HepG2 (cell line): Measurements from ENCODE around the gene HES2. TPM values are rescaled to one million over a fixed set of nuclear protein-coding genes. Genes with fewer than 3 reads are reported as not detected.

Experiments used
- BCL6 ChIP-seq: IDR thresholded peaks from 2 replicates; pipeline ENCODE4 v1.6.1; 2016; ENCODE audit warnings: missing genetic modification reagents, missing compliant biosample characterization
- BRD4 ChIP-seq: sonication (generic); formaldehyde crosslinking; IDR thresholded peaks from 2 replicates; pipeline ENCODE4 v1.4.0; 2020; ENCODE audit warnings: missing genetic modification reagents
- CBX2 ChIP-seq, 2 experiments: fragments of 200-600 bp in 1 of 2; sonication (generic); formaldehyde crosslinking in 1 of 2; IDR thresholded peaks; 2 replicates each; pipeline versions ENCODE4 v1.7.0 to v1.8.1; 2018 to 2022; ENCODE audit warnings: low read depth in 2 of 2, low read length in 1 of 2, mild to moderate bottlenecking in 1 of 2, missing genetic modification reagents in 1 of 2
- FOXC1 ChIP-seq: sonication (generic); formaldehyde crosslinking; IDR thresholded peaks from 2 replicates; pipeline ENCODE4 v1.8.0; 2022; ENCODE audit warnings: mild to moderate bottlenecking, missing genetic modification reagents, borderline replicate concordance
- FOXK1 ChIP-seq: sonication (generic); formaldehyde crosslinking; IDR thresholded peaks from 2 replicates; pipeline ENCODE4 v1.4.0; 2020; ENCODE audit warnings: low read depth, missing genetic modification reagents, borderline replicate concordance
- IRF2 ChIP-seq: IDR thresholded peaks from 2 replicates; pipeline ENCODE4 v1.6.1; 2018; ENCODE audit warnings: missing genetic modification reagents, missing compliant biosample characterization
- MTF1 ChIP-seq: sonication (generic); formaldehyde crosslinking; IDR thresholded peaks from 2 replicates; pipeline ENCODE4 v1.5.0; 2020; ENCODE audit warnings: missing genetic modification reagents
- NCOA2 ChIP-seq: sonication (generic); formaldehyde crosslinking; IDR thresholded peaks from 2 replicates; pipeline ENCODE4 v1.8.0; 2022; ENCODE audit warnings: inconsistent platforms
- NRL ChIP-seq: sonication (generic); formaldehyde crosslinking; IDR thresholded peaks from 2 replicates; pipeline ENCODE4 v1.5.0; 2020; ENCODE audit warnings: missing genetic modification reagents, mild to moderate bottlenecking, moderate library complexity, borderline replicate concordance
- PREB ChIP-seq: sonication (generic); formaldehyde crosslinking; IDR thresholded peaks from 2 replicates; pipeline ENCODE4 v1.4.0; 2020; ENCODE audit warnings: missing genetic modification reagents
- RELA ChIP-seq: sonication (generic); formaldehyde crosslinking; IDR thresholded peaks from 2 replicates; pipeline ENCODE4 v1.4.0; 2020; ENCODE audit warnings: missing genetic modification reagents
- RFX3 ChIP-seq: IDR thresholded peaks from 2 replicates; pipeline ENCODE4 v1.6.1; 2016; ENCODE audit warnings: missing biosample characterization, missing genetic modification reagents
- SIX1 ChIP-seq: sonication (generic); formaldehyde crosslinking; IDR thresholded peaks from 2 replicates; pipeline ENCODE4 v1.4.0; 2020; ENCODE audit warnings: missing genetic modification reagents, borderline replicate concordance
- STAT5B ChIP-seq: sonication (generic); formaldehyde crosslinking; IDR thresholded peaks from 2 replicates; pipeline ENCODE4 v1.4.0; 2020; ENCODE audit warnings: missing genetic modification reagents
- TEAD3 ChIP-seq: optimal IDR thresholded peaks from 2 replicates; pipeline ENCODE3; 2016; ENCODE audit warnings: borderline replicate concordance
- TRIM24 ChIP-seq: sonication (generic); formaldehyde crosslinking; IDR thresholded peaks from 2 replicates; pipeline ENCODE4 v1.8.0; 2022; ENCODE audit warnings: mild to moderate bottlenecking, missing genetic modification reagents
- ZNF260 ChIP-seq: sonication (generic); formaldehyde crosslinking; IDR thresholded peaks from 2 replicates; pipeline ENCODE4 v1.4.0; 2020; ENCODE audit warnings: missing genetic modification reagents, low read depth, mild to moderate bottlenecking, borderline replicate concordance
- ZNF687 ChIP-seq: sonication (generic); formaldehyde crosslinking; IDR thresholded peaks from 2 replicates; pipeline ENCODE4 v1.5.1; 2020; ENCODE audit warnings: mild to moderate bottlenecking, missing genetic modification reagents, moderate library complexity
- ZNF746 ChIP-seq: sonication (generic); formaldehyde crosslinking; IDR thresholded peaks from 2 replicates; pipeline ENCODE4 v1.8.0; 2022; ENCODE audit warnings: mild to moderate bottlenecking, missing genetic modification reagents
- polyA plus RNA-seq, 8 experiments: library from polyadenylated mRNA; depleted of rRNA in 3 of 8; stranded (reverse) in 7 of 8; unstranded in 1 of 8; fragments of >200 nt; fragmentation: Illumina TruSeq in 4 of 8; extraction: Trizol in 4 of 8; gene quantifications; 2 replicates each; pipeline versions ENCODE4 v1.2.1 to v1.2.3, GENCODE V29; 2011 to 2016; ENCODE audit warnings: low read depth in 4 of 8, missing spikeins in 1 of 8, mixed read lengths in 1 of 8; ENCODE audit not compliant: insufficient read depth in 1 of 8
- total RNA-seq, 5 experiments: library from RNA; depleted of rRNA; stranded (reverse); fragments of >200 nt; fragmentation: Illumina TruSeq; extraction: Trizol; gene quantifications; 2 replicates each; pipeline ENCODE4 v1.2.3, GENCODE V29; 2016; ENCODE audit warnings: low read depth in 1 of 5
- TF ChIP-seq, protein P1 (sequence below): sonication (generic); formaldehyde crosslinking; conservative IDR thresholded peaks from 2 replicates; pipeline ENCODE4 v1.8.0; 2022; ENCODE audit warnings: missing genetic modification reagents
- TF ChIP-seq, protein P2 (sequence below): sonication (generic); formaldehyde crosslinking; IDR thresholded peaks from 2 replicates; pipeline ENCODE4 v1.8.1; 2023; ENCODE audit warnings: mild to moderate bottlenecking, missing genetic modification reagents, borderline replicate concordance

Gene HES2
- total and polyA plus RNA-seq, 2 of the 13 experiments (the other 11 are each of a cell fraction or from before 2014, with no cell fraction given): 0.11 to 0.17 TPM

GRCh38 chr1:6447818-6448748 lies 28.4 kb upstream of the HES2 start (continued):
- no peak for TF ChIP-seq ZNF260 (CRISPR knock-in tag)
- TF ChIP-seq CBX2 (IDR thresholded peaks at IDR 0.05; ENCODE audit: low read depth, low read length): no peak
- TF ChIP-seq CBX2 (CRISPR knock-in tag; IDR thresholded peaks at IDR 0.05; ENCODE audit: low read depth): no peak
- peak; percentile 53; the same call in 1 of the 2 replicates for TF ChIP-seq BCL6
- TF ChIP-seq, protein P1, sequence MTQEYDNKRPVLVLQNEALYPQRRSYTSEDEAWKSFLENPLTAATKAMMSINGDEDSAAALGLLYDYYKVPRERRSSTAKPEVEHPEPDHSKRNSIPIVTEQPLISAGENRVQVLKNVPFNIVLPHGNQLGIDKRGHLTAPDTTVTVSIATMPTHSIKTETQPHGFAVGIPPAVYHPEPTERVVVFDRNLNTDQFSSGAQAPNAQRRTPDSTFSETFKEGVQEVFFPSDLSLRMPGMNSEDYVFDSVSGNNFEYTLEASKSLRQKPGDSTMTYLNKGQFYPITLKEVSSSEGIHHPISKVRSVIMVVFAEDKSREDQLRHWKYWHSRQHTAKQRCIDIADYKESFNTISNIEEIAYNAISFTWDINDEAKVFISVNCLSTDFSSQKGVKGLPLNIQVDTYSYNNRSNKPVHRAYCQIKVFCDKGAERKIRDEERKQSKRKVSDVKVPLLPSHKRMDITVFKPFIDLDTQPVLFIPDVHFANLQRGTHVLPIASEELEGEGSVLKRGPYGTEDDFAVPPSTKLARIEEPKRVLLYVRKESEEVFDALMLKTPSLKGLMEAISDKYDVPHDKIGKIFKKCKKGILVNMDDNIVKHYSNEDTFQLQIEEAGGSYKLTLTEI: no peak
- no peak for TF ChIP-seq NCOA2 (CRISPR knock-in tag)
- peak; percentile 93 for TF ChIP-seq SIX1 (CRISPR knock-in tag)
- TF ChIP-seq STAT5B (CRISPR knock-in tag): no peak
- no peak for TF ChIP-seq TRIM24 (CRISPR knock-in tag)
- peak; percentile 90; the same call in 1 of the 2 replicates for TF ChIP-seq MTF1 (CRISPR knock-in tag)
- TF ChIP-seq NRL (CRISPR knock-in tag): no peak
- TF ChIP-seq FOXK1 (CRISPR knock-in tag): no peak
- TF ChIP-seq ZNF746 (CRISPR knock-in tag): no peak; the same call in none of the 2 replicates
- TF ChIP-seq, protein P2, sequence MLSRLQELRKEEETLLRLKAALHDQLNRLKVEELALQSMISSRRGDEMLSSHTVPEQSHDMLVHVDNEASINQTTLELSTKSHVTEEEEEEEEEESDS (CRISPR knock-in tag): no peak
- no peak for TF ChIP-seq RFX3 (CRISPR knock-in tag)
- peak; percentile 49 for TF ChIP-seq ZNF687 (CRISPR knock-in tag)
- TF ChIP-seq RELA (CRISPR knock-in tag): 0 out of 2 replicates have a peak, but pooled peaks have one; percentile 10
- TF ChIP-seq IRF2: no peak
- TF ChIP-seq BRD4: 0 out of 2 replicates have a peak, but pooled peaks have one; percentile 27
- no peak for TF ChIP-seq TEAD3
- TF ChIP-seq PREB (CRISPR knock-in tag): no peak
- no peak for TF ChIP-seq FOXC1 (CRISPR knock-in tag)
